Spleen (tissue), 7 donors: ENCODE measurements around the gene P3H2.

Source experiments
- CTCF ChIP-seq, 11 experiments: fragments of 200-600 bp in 7 of 11; fragments of 450-650 bp in 4 of 11; sonication (generic) in 4 of 11; IDR thresholded peaks in 8 of 11; conservative IDR thresholded peaks in 3 of 11; 1 replicate in 7 of 11; 2 replicates in 4 of 11; pipeline versions ENCODE4 v1.4.0 to v1.8.0; 2016 to 2021; ENCODE audit warnings: antibody characterized with exemption in 11 of 11, inconsistent platforms in 4 of 11, mild to moderate bottlenecking in 1 of 11
- POLR2A ChIP-seq, 3 donors: fragments of 450-650 bp; IDR thresholded peaks; one replicate each; pipeline ENCODE4 v1.5.1; 2017; ENCODE audit warnings: antibody characterized with exemption in 3 of 3, mild to moderate bottlenecking in 1 of 3
- POLR2AphosphoS5 ChIP-seq, 3 donors: sonication (generic); formaldehyde crosslinking; IDR thresholded peaks; one replicate each; pipeline ENCODE4 v1.5.1; 2017; ENCODE audit warnings: antibody characterized with exemption in 3 of 3
- donor health status: DM: no; HTN: no; CAD: no; lungs with moderate emphysema.
- donor health status: DM: no; HTN: no; CAD: no.
- donor health status: DM: no; HTN: no; CAD: no.

DNA sequence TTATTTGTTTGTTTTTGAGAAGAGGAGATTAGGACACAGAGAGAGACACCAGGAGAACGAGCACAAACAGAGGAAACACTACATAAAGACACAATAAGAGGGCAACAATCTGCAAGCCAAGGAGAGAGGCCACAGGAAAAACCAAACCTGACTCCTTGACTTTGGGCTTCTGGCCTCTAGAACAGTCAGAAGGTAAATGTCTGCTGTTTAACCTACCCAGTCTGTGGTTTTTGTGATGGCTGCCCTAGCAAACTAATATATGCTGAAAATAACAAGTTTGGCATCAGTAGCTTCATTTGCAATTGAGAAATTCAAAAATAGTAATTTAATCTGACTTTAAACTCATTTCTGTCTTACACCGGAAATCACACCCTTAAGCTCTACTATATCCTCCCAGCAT, 110.2 kb downstream of the P3H2 start:
- no peak for TF ChIP-seq POLR2A (IDR thresholded peaks at IDR 0.05)
- no peak for TF ChIP-seq POLR2AphosphoS5 (IDR thresholded peaks at IDR 0.05)
- TF ChIP-seq CTCF (IDR thresholded peaks at IDR 0.05 in 8 of 11, conservative IDR thresholded peaks at IDR 0.05 in 3 of 11) = no peak
